WERI-Rb-1 (cell line): ENCODE data around the gene REG1A.

ENCODE experiments used
- DNase-seq: peaks from one replicate; pipeline ENCODE4 v3.0.0-alpha.2; 2020
- H3K27ac ChIP-seq: fragments of 250-450 bp; sonication (Bioruptor Pico); 2 replicates; pipeline ENCODE4 v1.5.1; 2020; ENCODE audit warnings: mild to moderate bottlenecking, moderate library complexity
- H3K27me3 ChIP-seq: fragments of 250-450 bp; sonication (Bioruptor Pico); 2 replicates; pipeline ENCODE4 v1.5.1; 2021; ENCODE audit warnings: mild to moderate bottlenecking, low read depth, moderate library complexity; ENCODE audit not compliant: insufficient read depth, severe bottlenecking
- H3K36me3 ChIP-seq: fragments of 250-450 bp; sonication (Bioruptor Pico); 2 replicates; pipeline ENCODE4 v1.5.1; 2020; ENCODE audit warnings: mild to moderate bottlenecking, moderate library complexity
- H3K4me3 ChIP-seq: 2 replicates; pipeline ENCODE4 v1.5.1; 2011; ENCODE audit warnings: low read depth, mild to moderate bottlenecking, control low read depth, low read length
- H3K9me3 ChIP-seq: fragments of 250-450 bp; sonication (Bioruptor Pico); 2 replicates; pipeline ENCODE4 v1.5.1; 2021; ENCODE audit warnings: mild to moderate bottlenecking, moderate library complexity; ENCODE audit not compliant: severe bottlenecking
- CTCF ChIP-seq: IDR thresholded peaks from 2 replicates; pipeline ENCODE4 v1.5.1; 2011; ENCODE audit warnings: low read depth, mild to moderate bottlenecking, control low read depth, inconsistent platforms, low read length

REG1A gene

GRCh38 chr2:79159030-79159429 lies 38.7 kb downstream of the REG1A start:
- Histone ChIP-seq H3K36me3 (no peaks in the 10 kb centered on the region), H3K9me3 (no peaks in the 10 kb centered on the region), H3K27ac (no peak overlapping the region), H3K4me3 (no peak overlapping the region), H3K27me3 (peaks cover 59% of the 10 kb centered on the region)
- TF ChIP-seq CTCF, result no peak
- no peak for DNase-seq

GRCh38 chr2:79159653-79160052 lies 39.4 kb downstream of the REG1A start, which contains the start of gene REG3A:
Gene REG3A, minus strand, starts transcription at chr2:79159753. Its CDS starts 348 bp downstream, at chr2:79159405.
- peaks cover 59% of the 10 kb centered on the region for H3K27me3 ChIP-seq
- H3K9me3 ChIP-seq, result no peaks in the 10 kb centered on the region
- no peaks in the 10 kb centered on the region for H3K36me3 ChIP-seq
- no peak for TF ChIP-seq CTCF
- no peak within 1 kb of the TSS for H3K27ac ChIP-seq
- no peak for DNase-seq
- no peak within 1 kb of the TSS for H3K4me3 ChIP-seq

GRCh38 chr2:79162132-79162531 lies 41.8 kb downstream of the REG1A start:
- Histone ChIP-seq H3K27ac (no peak overlapping the region), H3K9me3 (no peaks in the 10 kb centered on the region), H3K36me3 (no peaks in the 10 kb centered on the region), H3K27me3 (peaks cover 39% of the 10 kb centered on the region), H3K4me3 (no peak overlapping the region)
- TF ChIP-seq CTCF, result no peak
- no peak for DNase-seq

- peaks cover 32% of the 10 kb centered on the region for H3K27me3 ChIP-seq
- no peak overlapping the region for H3K27ac ChIP-seq
- no peak for TF ChIP-seq CTCF
- no peaks in the 10 kb centered on the region for H3K36me3 ChIP-seq
- DNase-seq, result no peak
- no peak overlapping the region for H3K4me3 ChIP-seq
- no peaks in the 10 kb centered on the region for H3K9me3 ChIP-seq
Observed at GRCh38 chr2:79162801-79163200, 42.5 kb downstream of the REG1A start.

GRCh38 chr2:79171348-79171958 lies 51.2 kb downstream of the REG1A start:
- no peak for DNase-seq

More at GRCh38 chr2:79171348-79171958, 51.2 kb downstream of the REG1A start:
- no peak overlapping the region for H3K4me3 ChIP-seq
- peaks cover 29% of the 10 kb centered on the region for H3K27me3 ChIP-seq
- no peaks in the 10 kb centered on the region for H3K9me3 ChIP-seq
- H3K27ac ChIP-seq, result no peak overlapping the region
- TF ChIP-seq CTCF, result no peak
- H3K36me3 ChIP-seq, result no peaks in the 10 kb centered on the region
